Superior temporal gyrus (tissue), 1 donor: ENCODE results near the gene S1PR1.

Experiments
- DNase-seq: peaks from one replicate; pipeline ENCODE4 v3.0.0-alpha.2; 2016; ENCODE audit errors: extremely low spot score

The S1PR1 gene

DNA sequence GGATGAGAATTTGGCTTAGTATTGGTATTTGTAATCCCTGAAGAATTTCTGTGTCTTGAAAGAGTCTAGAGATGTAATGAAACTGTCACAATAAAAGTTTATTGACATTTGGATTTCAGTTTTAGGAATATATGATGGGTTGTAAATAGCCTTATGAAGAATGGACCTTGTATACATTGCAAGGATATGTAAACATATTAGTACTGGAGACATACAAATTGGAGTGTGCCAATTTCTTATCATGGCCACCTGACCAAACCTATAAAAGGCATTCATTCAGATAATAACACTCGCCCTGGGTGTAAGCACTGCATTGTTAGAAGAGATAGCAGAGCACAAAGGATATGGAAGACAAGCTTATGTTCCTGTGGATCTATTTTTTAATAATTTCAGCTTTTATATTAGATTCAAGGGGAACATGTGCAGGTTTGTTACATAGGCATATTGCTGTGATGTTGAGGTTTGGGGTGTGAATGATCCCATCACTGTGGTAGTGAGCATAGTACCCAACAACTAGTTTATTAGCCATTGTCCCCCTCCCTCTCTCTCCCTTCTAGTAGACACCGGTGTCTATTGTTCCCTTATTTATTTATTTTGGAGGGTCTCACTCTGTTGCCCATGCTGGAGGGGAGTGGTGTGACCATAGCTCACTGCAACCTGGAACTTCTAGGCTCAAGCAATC lies 8.6 kb downstream of the S1PR1 start:
- no peak for DNase-seq

DNA sequence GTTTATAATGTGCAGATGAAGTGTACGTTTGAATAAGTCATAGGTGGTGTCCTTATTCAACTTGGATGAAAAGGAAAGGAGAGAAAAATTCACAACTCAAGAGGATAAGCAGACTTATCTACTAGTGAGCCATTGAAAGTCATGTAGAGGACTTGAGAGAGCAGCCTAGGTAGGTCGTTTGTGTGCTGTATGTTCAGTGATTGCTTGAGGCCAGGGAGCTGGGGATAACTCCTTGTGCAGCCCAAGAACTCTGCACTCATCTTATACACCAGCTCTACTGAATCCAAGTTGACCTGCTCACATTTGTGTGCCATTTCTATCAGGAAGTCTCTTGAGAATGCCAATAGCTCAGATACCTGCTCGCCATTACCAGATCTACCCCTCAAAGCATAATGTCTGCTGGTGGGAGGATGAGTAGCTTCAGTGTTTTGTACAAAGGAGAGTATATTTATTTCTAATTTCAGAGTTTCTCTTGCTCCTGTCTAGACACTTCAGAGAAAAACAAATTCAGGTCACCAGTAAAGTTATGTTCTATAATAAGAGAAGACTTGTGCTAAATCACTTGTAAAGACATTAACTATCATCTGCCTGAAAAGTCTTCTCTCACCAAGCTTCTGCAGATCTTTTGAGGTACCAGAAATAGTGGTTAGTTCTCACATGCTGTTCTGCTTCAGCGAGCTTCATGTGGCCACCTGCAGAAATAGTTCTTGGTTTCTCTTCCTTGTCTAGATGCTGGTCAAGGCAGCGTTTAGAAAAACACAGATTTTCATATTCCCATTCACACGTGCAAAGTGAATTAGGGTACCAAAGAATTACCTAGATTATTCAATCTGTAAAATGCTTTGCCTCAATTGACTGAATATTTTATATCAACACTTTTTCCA lies 10.8 kb downstream of the S1PR1 start:
- peak; percentile 26 for DNase-seq

DNA sequence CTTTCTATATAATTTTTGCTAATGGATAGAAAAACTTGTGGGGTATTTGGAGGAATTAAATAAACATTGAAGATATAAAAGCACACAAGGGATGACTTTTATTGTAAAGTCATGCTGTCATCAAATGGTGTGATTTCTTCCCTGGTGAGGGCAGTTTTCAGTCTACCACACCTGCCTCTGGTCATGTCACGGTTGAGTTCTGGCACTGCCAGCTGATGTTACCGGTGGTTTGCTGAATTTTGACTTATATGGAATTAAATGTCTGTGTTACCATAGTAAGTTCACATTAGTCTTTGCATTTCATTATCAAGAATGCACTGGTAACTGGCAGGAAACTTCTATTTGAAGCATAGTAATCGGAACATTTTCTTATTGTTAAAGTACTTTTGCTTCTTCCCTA lies 13.4 kb downstream of the S1PR1 start:
- no peak for DNase-seq

DNA sequence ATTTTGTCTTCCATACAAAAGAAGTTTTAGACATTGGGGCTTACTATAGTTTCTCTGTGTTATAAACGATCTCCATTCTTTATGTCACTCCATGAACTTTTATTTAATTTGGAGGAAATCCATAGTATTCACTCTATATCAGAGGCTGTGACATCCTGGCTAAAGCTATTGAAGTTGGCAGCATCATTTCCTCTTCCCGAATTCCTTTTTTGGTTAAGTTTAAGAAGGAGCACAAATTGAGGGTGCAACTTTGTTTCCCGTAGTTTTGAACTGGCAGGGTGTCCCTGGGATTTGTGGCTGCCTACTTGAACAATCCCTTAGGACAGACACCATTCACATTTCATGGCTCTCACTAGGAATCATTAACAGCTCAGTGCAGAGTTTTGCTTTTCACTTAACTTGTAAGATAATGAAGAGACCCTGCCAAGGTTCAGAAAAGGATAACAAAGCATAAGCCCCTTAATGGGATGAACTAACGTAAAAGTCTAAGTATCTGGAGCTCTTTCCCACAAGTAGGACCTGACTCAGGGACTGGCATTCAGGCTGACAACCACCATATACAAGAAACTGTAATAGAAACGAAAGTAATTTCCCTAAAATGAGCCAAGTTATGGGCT lies 13.9 kb downstream of the S1PR1 start:
- DNase-seq, result no peak

DNA sequence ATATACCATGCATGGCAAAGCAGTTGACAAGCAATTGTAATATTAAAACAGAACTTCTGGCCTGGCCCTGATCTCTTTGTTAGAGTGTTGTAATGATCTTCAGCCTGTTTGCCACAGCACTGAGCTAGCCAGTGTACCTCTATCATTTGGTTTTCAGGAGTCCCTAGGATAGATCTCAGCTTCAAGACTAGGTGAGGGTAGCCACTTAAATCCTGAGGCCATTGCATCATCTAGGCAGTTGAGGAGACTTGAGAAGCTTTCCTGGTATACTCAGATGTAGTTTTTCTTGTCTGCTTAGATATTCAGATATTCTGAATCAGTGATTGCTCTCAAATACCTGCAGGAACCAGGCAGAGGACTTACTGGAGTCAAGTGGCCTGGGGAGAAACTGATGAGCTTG lies 14.7 kb downstream of the S1PR1 start:
- DNase-seq, result no peak

DNA sequence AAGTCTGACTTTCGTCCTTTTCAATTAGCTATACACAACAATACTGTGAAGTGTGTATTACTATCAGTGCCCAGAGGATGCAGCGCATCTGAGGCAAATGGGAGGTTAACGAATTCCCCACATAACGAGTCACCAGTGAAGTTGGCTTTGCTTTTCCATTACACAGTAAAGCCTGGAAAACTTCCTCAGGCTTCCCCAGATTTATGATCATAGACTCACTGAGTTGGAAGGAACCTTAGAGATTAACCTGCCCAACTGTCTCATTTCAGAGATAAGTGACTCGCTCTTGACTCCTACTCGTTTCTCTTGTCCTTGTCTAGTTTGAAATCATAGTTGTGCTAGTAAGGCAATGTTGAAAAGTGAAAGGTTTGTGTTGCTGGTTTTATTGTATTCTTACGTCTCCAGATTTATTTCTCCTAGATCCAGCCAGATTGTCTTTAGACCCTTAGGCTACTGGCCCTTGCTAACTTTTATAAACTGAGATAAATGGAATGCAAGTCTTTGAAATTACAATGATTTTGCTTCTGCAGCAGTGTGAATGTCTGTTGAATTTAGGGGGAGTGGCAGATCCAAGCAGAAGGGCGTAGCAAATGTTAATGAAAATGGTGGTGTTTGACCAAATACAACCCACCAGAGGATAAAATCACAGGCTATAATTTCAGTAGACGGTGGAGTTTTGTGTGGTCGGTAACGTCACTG lies 17.3 kb downstream of the S1PR1 start:
- DNase-seq, result no peak

DNA sequence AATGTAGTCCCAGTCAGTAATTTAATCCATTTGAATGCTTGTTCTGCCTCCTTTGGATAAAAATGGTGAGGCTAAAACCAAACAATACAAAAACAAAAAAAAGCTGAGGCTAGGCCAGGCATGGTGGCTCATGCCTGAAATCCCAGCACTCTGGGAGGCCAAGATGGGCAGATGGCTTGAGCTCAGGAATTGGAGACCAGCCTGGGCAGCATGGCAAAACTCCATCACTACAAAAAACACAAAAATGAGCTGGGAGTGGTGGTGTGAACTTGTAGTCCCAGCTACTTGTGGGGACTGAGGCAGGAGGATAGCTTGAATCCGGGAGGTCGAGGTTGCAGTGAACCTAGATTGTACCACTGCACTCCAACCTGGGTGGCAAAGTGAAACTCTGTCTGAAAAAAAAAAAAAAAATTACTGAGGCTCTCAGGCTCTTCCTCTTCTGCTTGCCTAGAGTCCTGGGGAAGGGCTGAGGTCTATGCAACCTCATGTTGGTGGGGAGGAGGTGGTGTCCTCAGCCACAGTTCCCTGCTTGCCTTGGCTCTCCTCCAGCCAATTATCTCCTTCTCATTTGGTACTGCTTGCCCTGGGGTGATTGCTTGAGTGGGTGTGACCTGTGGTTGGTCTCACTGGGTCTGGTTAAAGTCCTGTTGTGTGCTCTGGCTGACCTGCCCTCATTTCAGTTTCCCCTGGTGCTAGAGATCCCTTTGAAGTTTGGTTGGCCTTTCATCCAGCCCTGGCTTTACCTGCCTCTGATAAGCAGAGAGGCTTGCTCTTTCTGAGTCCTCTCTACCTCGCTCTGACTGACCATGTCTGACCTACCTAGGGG lies 20.9 kb downstream of the S1PR1 start:
- no peak for DNase-seq

DNA sequence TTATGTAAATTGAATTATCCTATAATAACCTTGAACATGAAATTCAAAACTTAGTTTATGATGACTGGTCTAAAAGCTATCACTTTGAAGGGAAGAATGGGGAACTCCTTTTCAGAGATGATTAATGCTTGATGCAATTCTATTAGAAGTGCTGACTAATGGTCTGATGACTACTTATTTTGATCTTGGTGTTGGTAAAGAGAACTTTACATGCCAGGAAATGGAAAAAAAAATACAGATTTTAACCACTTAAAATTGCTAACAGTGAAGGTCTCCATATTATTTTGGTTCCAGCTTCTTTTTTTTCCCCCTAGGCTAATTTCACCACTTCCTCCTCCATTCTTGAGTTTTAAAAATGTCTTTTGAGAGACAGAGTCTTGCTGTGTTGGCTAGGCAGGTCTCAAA lies 22.9 kb downstream of the S1PR1 start:
- DNase-seq, result no peak

DNA sequence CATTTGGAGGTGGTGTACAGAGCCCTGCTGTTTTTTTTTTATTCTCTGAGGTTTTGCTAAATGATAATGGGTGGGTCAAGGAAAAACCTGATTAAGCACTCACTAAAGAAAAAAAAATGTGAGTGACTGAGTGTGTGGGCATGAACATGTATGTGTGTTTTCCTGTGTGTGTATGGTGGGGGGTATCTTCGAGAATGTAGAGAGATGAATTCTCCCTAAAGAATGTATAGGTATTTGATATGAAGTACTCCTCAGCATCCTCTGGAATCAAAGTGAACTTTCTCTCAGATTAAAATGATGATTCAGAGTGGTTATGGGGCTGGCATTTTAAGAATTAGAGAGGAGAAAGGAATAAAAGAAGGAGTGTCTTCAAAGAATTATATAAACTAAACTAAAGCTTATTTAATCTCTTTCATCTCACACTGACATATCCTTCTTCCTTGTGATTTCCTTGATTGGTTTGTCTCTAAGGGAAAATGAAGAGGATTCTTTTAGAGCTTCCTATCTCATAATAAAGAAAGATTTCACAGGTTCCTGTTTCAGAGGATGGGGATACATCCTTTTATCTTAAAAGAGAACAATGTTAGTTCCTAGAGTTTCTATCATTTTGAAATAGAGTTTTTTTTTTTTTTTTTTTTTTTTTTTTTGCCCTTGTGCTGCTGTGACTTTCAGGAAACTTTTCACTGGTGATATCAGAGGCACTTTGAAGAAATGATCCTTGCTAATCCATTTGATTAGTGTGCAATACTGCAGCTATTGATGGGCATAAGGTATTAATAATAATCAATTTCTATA lies 23.9 kb downstream of the S1PR1 start:
- DNase-seq, result no peak

DNA sequence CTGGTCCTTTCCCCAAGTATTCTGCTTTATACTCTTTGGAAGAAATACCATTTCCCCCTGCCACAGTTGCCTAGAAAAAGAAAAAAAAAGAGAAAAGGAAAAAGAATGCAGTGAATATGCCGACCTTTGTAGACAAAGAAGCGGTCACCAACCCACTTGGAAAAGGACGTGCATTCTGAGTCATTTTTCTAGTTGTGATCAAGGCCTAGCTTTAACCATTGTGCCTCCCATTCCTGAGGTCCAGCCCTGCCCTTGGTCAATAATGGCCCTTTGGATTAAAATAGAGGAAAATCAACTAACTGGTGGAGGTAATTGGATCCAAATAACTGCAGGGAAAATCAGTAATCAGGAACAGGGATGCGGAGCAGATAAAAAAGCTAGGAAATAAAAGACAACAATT lies 24.8 kb downstream of the S1PR1 start:
- DNase-seq, result no peak

DNA sequence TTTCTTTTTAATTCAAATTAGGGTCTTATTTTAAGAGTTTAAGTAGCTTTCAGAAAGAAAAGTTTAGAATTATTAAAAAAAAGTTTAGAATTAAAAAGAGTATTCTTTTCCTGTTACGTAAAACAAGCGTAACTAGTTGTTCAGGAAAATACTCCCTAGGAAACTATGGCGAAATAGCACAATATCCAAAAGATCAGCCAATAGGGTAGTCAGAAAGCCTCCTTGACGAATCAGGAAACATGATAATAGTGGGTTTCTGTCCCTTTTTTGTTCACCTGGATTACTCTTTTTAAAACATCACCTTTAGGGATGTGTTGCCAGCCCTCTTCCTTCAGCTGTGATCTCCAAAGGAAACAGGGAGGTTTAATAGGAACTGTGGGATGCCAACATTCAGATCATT lies 25.2 kb downstream of the S1PR1 start:
- DNase-seq, result no peak

DNA sequence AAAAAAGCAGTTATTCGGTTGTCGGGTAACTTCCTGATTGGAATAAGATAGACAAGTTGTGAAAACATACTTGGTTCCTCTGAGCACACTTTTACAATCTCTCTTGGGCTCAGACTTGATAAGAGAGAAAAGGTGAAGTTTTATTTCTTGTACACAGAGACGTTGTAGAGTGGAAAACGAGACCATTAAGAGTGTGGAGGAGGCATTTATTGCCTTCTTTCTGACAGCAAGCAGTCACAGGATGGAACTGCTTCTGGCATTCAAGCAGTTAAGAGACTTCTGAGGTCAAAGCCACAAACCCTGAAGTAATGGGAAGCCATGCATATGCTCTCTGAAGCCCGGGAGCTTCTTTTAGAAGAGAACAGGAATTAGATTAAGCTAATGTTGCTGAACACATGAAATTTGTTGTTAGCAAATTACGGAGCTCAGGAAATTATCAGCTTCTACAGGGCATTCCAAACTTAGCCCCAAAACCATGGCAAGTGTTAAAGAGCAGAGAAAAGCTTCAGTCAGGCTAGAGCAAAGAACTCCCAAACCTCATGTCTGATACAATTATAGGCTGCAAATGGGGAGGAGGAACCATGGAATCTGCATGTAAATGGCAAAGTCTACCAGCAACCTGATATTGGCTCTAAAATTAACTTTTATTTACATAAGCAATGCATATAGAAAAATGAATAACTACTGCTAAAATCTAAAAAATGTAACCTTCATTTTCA lies 26.0 kb downstream of the S1PR1 start:
- DNase-seq, result no peak

DNA sequence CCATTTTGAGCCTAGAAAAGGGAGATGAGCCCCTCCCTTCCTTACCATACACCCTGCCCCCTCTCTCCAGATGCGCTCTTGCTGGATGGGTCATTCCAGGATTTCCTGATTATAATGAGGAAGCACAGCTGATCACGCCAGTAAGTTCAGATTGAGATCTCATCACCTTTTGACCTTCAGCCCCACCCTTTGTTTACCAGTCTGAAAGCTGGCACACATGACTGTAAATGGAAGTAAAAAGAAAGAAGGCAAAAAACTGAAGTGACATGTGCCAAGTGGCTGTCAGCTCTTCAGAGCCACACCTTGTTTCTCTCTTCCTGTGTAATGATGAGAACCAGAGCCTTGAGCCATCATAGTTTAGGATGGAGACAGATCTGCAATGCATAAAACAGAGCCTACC lies 27.9 kb downstream of the S1PR1 start:
- DNase-seq, result no peak

DNA sequence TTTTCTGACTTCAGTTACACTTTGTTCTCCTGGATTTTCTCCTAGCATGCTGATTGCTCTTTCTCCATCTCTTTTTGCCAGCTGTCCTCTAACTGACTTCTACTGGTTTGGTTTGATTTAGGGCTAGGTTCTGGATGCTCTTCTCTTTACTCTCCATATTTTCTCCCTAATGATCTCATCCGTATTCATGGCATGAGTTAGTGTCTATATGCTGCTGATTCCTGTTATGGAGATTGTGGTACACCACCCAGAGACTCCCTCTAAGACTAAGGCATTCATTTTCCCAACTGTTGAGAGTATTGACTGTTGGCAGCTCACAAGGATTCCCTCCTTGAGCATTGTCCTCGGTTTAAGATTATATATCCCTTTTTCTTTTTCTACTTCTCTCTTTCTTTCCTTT lies 28.9 kb downstream of the S1PR1 start:
- DNase-seq, result no peak

DNA sequence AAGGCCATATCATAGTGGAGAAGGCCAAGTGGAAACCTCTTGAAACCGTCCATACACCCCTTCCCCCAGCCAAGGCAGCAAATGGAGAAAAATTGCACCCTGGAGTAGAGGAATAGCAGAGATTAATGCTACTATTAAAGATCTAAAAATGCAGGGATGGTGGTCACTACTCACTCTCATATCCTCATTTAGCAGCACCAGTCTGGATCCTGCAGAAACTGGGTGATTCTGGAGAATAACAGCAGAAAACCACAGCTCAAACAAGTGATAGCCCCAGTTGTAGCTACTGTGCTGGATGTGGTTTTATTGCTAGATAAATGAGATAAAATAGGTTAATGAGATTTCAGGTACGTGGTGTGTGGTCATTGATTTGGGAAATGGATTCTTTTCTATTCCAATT lies 30.3 kb downstream of the S1PR1 start:
- no peak for DNase-seq

DNA sequence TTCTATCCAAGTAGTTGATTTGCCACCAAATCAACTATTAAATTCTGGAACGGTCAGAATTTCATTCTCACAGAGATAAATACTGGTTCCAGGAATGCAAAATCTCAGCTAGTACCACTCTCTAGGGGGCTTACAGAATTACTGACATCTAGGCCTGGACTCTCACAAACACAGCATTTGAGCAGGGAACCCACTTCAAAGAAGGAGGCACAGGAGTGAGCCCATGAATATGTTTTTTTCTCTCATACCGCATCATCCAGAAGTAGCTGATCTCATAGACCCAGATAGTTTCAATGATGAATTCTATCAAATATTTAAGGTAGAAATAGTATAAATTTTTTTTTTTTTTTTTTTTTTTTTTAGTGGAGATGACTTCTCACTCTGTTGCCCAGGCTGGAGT lies 32.1 kb downstream of the S1PR1 start:
- DNase-seq, result no peak

DNA sequence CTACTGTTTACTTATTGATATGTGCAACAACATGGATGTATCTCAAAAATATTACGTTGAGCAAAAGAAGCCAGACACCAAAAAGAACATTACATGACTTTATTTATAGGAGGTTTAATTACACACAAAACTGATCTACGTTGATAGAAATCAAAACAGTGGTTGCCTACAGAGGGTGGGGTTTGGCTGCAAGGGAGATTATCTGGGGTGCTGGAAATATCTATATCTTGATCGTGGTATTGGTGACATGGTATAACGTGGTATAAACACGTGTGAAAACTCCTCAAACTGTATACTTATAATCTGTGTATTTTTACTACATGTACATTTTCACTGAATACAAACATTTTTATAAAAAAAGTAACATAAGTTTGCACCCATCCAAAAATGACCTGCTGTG lies 38.9 kb downstream of the S1PR1 start:
- no peak for DNase-seq

DNA sequence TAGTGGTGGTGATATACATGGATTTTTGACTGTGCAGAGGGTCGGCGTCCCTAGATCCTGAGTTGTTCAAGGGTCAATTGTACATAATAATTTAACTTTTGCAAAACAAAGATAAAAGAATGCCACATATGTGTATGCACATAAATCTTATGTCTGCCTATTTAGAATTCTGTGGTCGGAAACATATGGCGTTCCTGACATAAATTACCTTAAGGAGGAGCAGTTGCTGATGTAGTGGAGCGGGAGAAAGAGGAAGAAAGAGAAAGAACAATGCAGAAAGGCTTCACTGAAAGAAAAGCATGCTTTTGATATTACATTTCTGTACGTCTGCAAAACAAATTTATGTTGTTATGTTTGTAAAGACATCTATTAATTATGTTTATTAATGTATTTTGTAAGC lies 40.0 kb downstream of the S1PR1 start:
- no peak for DNase-seq

DNA sequence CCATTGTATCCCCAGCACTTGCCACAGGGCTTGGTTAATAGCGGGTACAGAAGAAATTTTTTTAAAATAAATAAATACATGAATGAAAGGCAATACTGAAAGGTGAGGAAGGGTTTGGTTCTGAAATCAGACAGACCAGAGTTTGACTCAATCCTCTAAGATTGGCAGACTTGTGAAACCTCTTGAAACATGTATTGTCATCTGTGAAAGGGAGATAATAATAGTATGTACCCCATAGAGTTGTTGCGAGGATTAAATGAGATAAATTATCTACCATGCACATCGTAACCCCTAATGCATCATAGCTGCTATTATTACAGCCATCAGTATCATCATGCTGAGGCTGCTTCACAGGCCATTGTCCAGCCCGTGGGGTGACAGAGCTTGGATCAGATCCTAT lies 41.4 kb downstream of the S1PR1 start:
- DNase-seq, result no peak

DNA sequence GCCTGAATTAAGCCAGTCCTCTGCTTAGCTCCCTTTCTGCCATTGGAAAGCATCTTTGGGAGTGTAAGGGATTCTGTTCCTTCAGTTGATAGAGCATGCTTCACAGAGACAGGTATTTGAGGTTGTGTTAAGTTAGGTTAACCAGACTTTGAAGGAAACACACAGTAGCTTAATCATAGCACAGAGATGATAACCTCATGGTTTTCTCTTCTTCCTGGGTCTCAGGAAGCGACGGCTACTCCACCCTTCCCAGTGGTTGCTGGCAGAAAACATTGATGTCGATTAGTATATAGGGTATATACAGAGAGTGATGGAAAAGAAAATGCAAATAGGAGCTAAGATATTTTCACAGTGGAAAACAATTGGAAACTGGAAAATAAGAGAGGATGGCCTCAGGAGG lies 42.0 kb downstream of the S1PR1 start:
- no peak for DNase-seq
